Stimulated activated naive CD8-positive, alpha-beta T cell treated with anti-CD3 and anti-CD28 coated beads, Interleukin-15, amount 100 ng/mL, for 72 hours (primary cell): ENCODE measurements around the gene PTPRG.

Source experiments
- ATAC-seq: fragments of 150-1000 bp; cut with Tn5 transposase; 2 replicates; pipeline ENCODE4 v1.10.0; 2021; ENCODE audit warnings: mild to moderate bottlenecking, moderate library complexity
- DNase-seq, 2 donors: peaks; one replicate each; pipeline ENCODE4 v3.0.0; 2021 to 2022
- H3K27ac Mint-ChIP-seq, 2 donors: one replicate each; pipeline ENCODE4 v1.8.0; 2022; ENCODE audit warnings: mild to moderate bottlenecking in 2 of 2, mixed read lengths in 2 of 2, moderate library complexity in 2 of 2
- H3K27me3 Mint-ChIP-seq: one replicate; pipeline ENCODE4 v1.8.0; 2022; ENCODE audit warnings: mixed read lengths
- H3K4me1 Mint-ChIP-seq: one replicate; pipeline ENCODE4 v1.8.0; 2022; ENCODE audit warnings: mild to moderate bottlenecking, mixed read lengths
- H3K4me3 Mint-ChIP-seq, 2 donors: one replicate each; pipeline ENCODE4 v1.8.0; 2022; ENCODE audit warnings: mild to moderate bottlenecking in 2 of 2, mixed read lengths in 2 of 2, moderate library complexity in 1 of 2
- H3K9me3 Mint-ChIP-seq, 2 donors: one replicate each; pipeline ENCODE4 v1.8.0; 2022; ENCODE audit warnings: mixed read lengths in 2 of 2

Gene PTPRG

DNA sequence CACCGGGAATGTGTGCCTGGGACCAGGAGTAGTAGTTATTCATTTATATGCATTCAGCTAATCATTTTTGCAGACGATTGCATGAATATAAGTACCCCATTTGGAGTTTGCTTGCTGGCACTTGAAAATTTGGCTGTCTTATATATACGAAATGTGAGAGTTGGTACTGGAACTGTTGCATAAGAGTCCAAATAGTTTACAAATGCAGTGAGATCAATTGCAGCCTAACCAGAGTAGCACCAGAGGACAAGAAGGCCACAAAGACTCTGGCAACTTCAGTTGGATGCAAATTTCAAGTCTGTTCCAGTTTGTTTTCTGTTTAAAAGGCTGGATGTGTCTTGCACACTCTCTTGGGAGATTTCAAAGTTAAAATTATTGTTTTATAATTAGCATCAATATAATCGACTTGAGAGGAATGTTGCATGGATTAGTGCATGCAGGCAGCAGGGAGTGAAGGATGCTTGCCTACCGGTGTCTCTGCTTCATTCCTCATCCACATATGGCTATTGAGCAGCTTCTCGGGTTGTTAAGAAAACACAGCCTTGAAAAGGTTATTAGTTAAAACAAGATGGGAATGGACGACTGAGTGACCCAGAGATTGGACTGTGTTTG is 213.0 kb downstream of the PTPRG start:
- H3K4me1 Mint-ChIP-seq = no peaks in the 10 kb centered on the region
- no peak for ATAC-seq
- DNase-seq = no peak
- no peaks in the 10 kb centered on the region for H3K9me3 Mint-ChIP-seq
- no peak overlapping the region for H3K4me3 Mint-ChIP-seq
- H3K27ac Mint-ChIP-seq = no peak overlapping the region
- no peaks in the 10 kb centered on the region for H3K27me3 Mint-ChIP-seq

DNA sequence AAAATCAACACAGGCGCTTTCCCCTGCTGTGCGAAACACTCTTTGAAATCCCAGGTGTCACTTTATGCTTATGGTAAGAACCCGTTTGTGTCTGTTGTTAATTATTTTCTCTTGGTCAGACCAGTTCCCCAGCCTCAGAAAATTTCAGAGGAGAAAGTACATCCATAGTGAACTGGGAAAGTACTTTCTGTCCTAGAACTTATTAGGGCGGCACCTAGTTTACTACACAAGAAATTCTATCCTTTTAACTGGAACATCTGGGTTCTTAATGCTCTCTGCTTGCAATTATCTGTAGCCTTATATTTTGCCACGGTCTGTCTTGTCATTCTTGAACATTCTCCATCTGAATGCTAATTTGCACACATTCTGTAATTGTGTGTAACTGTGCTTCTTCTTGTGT is 215.0 kb downstream of the PTPRG start:
- no peak overlapping the region for H3K4me3 Mint-ChIP-seq
- ATAC-seq (no peak), DNase-seq (no peak)
- H3K4me1 Mint-ChIP-seq = no peaks in the 10 kb centered on the region
- no peaks in the 10 kb centered on the region for H3K27me3 Mint-ChIP-seq
- H3K27ac Mint-ChIP-seq = no peak overlapping the region
- H3K9me3 Mint-ChIP-seq = no peaks in the 10 kb centered on the region

DNA sequence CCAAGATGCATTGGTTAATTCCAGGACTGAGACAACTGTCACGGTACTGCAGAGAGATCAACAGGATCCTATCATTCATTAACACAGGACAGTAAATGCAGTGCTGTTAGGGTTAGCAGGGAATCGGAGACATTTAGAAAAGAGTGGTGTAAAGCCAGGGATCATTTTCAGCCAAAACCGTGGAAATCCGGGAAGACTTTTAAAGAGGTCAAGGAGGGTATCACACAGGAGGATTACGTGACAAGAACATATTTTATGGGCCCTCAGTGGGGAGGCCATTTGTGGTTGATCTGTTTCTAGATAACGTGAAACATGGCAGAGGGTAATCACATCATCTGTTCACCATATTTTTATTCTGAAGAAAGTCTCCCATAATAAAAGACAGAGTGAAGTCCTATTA is 216.1 kb downstream of the PTPRG start:
- DNase-seq (no peak), ATAC-seq (no peak)
- no peak overlapping the region for H3K4me3 Mint-ChIP-seq
- H3K27ac Mint-ChIP-seq = no peak overlapping the region
- no peaks in the 10 kb centered on the region for H3K4me1 Mint-ChIP-seq
- H3K27me3 Mint-ChIP-seq = no peaks in the 10 kb centered on the region
- no peaks in the 10 kb centered on the region for H3K9me3 Mint-ChIP-seq

DNA sequence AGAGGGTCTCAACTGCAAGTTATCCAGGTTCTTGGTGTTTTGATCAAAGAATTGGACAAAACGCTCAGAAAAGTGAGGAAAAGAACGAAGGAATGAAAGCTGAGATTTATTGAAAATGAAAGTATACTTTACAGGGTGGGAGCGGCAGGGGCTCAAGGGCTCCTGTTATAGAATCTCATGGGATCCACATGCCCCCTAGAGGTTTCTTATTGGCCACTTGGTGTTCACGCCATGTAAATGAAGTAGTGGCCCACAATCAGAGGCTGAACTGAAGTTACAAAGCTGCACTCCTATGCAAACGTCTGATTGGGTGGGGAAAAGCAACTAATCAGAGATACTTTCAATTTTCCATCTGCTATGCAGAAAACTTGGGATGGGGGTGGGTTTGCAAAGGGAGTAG is 216.7 kb downstream of the PTPRG start:
- Mint-ChIP-seq H3K4me1 (no peaks in the 10 kb centered on the region), H3K4me3 (no peak overlapping the region), H3K9me3 (peaks cover 0 to under 1% of the 10 kb centered on the region in 2 donors), H3K27ac (no peak overlapping the region), H3K27me3 (peaks cover under 1% of the 10 kb centered on the region)
- DNase-seq (no peak), ATAC-seq (no peak)

DNA sequence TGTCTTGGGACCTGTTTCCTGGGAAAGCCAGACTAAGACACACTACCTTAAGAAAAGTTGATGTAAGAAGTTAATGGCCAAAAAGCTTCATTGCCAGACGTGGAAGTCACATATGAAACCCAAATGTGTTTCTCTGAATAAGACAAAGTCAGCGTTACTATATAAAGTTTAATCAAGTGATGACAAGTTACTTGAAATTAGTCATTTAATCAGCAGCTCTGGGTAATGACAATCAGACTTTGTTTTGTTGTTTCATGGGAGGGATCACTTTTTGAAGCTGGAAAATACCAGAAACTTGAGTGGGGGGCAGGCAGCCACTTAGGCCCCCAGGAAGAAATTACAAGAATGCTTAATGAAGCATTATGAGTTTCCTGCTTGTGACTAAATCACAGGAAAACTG is 218.6 kb downstream of the PTPRG start:
- H3K4me1 Mint-ChIP-seq = no peaks in the 10 kb centered on the region
- no peak overlapping the region for H3K27ac Mint-ChIP-seq
- DNase-seq (no peak), ATAC-seq (no peak)
- H3K9me3 Mint-ChIP-seq = peaks cover 0 to 7% of the 10 kb centered on the region in 2 donors
- peaks cover 8% of the 10 kb centered on the region for H3K27me3 Mint-ChIP-seq
- no peak overlapping the region for H3K4me3 Mint-ChIP-seq

DNA sequence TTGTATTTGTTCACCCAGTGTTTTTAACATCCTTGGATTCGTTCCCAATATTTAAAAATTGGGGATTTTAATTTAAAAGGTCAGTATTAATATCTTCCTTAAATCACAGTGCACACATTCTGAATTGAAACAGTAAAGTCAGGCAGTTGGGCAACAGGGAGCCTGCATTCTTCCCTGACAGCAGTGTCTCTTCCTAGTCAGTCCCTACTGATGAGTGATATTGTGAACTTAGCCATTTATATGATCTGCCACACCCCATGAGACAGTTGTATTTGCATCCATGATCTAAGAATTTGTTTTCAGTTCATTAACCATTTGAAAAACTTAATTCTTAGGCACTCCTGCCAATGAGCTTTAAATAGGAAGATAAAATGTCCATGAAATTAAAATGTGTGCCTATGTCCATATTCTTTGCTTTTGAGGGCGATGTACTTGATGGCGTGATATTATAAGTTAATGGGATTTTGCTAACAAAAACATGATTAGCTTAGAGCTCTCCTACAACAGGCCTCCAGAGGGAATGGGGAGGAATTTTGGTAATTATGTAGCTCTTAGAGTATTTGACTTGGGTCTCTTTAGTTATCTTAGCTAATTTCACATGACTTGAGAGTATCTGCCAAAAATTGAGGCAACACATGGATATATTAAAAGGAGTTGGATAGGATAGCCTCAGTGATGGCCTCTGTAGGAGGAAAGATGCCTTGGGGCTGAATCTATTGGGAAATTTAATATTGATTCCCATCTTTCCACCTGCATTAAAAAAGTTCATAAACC is 219.3 kb downstream of the PTPRG start:
- H3K27ac Mint-ChIP-seq = no peak overlapping the region
- ATAC-seq (no peak), DNase-seq (no peak)
- no peak overlapping the region for H3K4me3 Mint-ChIP-seq
- H3K9me3 Mint-ChIP-seq = peaks cover 0 to 7% of the 10 kb centered on the region in 2 donors
- H3K27me3 Mint-ChIP-seq = peaks cover 8% of the 10 kb centered on the region
- no peaks in the 10 kb centered on the region for H3K4me1 Mint-ChIP-seq

DNA sequence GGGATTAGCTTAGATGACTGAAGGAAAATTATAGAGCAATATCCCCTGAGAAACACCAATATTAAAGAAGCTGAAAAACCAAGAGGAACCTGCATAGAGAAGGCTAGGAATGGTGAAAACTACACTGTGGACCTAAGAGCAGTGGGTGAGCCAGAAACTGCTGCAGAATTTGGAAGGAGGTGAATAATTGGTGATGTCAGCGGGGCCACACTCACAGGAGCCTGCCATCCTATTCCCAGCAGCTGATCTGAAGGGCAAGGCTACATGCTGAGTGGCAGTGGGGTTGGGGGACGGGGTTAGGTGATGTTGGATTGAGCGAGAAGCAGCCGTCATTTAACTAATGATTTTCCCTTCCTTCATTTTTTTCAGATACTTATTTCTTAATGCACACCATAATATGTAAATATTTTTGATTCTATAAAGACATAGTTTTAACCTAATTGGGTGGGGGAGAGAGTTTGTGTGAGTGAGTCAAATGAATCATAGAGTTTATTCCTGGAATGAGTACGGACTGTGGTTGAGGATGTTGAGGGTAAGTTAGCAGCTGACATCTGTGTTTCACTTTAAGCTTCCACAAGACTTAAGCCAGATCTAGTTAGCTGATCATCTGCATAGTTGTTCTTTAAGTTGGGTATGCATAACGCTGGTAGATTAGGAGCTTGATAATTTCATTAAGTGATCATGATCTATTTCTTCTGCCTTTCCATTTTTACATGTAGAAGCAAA is 222.8 kb downstream of the PTPRG start:
- ATAC-seq (no peak), DNase-seq (no peak)
- Mint-ChIP-seq H3K27ac (no peak overlapping the region), H3K4me3 (no peak overlapping the region), H3K4me1 (no peaks in the 10 kb centered on the region), H3K9me3 (peaks cover 0 to 7% of the 10 kb centered on the region in 2 donors), H3K27me3 (peaks cover 8% of the 10 kb centered on the region)

DNA sequence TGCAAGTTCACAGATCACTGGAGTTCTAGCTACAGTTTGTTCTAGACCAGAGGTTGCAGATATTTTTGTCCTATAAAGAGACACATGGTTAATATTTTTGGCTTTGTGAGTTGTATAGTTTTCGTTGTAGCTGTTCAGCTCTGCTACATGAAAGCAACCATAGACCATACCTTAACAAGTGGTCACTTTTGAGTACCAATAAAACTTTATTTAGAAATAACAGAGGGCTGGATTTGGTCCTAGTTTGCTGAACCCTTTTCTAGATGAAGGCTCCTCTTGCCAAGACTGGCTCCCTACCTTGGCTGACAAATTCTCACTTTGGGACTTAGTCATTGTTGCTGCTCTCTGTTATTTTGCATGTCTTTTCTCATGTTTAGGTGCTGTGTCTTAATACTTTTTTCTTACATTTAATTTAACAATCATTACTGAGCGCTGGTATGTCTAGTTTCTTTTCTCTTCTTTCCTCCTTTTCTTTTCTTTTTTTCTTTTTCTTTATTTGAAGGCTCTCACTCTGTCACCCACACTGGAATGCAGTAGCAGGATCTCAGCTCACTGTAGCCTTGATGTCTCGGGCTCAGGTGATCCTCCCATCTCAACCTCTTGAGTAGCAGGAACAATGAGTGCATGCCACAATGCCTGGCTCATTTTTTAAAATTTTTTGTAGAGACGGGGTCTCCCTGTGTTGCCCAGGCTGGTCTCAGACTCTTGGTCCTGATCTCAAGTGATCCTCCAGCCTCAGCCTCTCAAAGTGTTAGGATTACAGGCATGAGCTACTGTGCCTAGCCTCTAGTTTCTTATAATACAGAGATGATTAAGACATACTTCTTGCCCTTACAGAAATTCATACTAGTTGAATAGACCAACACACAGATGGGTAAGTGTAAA is 227.5 kb downstream of the PTPRG start:
- no peak overlapping the region for H3K4me3 Mint-ChIP-seq
- ATAC-seq = no peak
- H3K27me3 Mint-ChIP-seq = peaks cover 6% of the 10 kb centered on the region
- H3K27ac Mint-ChIP-seq = no peak overlapping the region
- no peak for DNase-seq
- H3K4me1 Mint-ChIP-seq = no peaks in the 10 kb centered on the region
- no peaks in the 10 kb centered on the region for H3K9me3 Mint-ChIP-seq

DNA sequence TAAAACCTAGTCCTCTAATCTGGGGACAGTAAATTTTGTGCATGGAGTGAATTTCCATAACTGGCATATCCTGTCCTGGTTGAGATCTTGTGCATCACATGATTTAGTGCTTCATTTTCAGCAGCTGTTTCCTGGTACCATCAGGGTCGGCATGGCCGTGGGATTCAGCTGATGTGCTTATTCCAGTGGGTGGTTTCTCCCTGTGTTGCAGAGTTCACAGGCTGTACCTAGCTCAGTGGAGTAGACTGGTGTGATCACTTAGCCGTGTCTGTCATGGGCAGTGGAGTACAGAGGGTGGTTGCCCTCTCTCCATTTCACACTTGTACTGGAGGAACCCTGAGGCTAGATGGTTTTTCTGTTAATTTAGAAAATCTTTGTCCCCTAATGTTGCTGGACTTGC is 228.5 kb downstream of the PTPRG start:
- no peaks in the 10 kb centered on the region for H3K9me3 Mint-ChIP-seq
- no peak overlapping the region for H3K27ac Mint-ChIP-seq
- peaks cover 6% of the 10 kb centered on the region for H3K27me3 Mint-ChIP-seq
- H3K4me3 Mint-ChIP-seq = no peak overlapping the region
- no peak for DNase-seq
- ATAC-seq = no peak
- no peaks in the 10 kb centered on the region for H3K4me1 Mint-ChIP-seq

DNA sequence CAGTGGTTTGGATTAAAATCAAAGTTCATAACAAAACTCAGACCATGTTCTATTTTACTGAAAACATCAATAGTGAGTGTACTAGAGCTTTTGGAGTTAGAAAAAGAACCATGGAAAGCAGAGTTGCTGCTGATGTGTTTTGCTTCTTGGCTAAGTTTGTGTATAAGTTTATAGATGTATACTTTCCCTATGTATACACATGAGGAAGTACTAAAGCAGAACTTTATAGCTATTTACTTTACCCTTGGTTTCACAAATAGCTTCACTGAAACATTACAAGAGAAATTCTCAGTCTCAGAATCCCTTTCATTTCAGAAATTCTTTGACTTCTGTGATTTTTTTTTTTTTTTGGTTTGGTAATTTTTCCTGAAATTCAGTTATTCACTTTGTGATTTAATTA is 229.0 kb downstream of the PTPRG start:
- ATAC-seq (no peak), DNase-seq (no peak)
- H3K27ac Mint-ChIP-seq = no peak overlapping the region
- H3K9me3 Mint-ChIP-seq = no peaks in the 10 kb centered on the region
- H3K27me3 Mint-ChIP-seq = peaks cover 6% of the 10 kb centered on the region
- no peaks in the 10 kb centered on the region for H3K4me1 Mint-ChIP-seq
- no peak overlapping the region for H3K4me3 Mint-ChIP-seq

DNA sequence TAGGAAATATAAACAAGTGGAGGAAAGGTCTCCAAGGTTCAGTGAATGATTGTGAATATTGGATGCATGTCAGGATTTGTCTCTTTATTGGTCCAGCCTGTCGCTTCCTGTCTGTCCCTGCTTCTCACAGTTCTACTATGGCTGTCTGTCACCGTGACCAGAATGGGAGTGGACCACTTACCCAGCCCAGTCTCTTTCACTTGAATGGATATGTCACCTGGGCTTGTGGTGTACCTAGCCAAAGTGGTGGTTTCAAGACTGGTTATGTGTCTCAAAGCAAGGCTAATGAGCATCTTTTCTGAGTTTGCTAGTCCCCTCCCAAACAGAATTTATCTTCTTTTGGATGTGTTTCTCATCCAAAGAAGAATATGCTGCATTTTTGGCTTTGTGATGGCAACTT is 231.7 kb downstream of the PTPRG start:
- no peaks in the 10 kb centered on the region for H3K9me3 Mint-ChIP-seq
- no peak for DNase-seq
- H3K27me3 Mint-ChIP-seq = peaks cover 6% of the 10 kb centered on the region
- H3K27ac Mint-ChIP-seq = no peak overlapping the region
- H3K4me3 Mint-ChIP-seq = no peak overlapping the region
- no peaks in the 10 kb centered on the region for H3K4me1 Mint-ChIP-seq
- ATAC-seq = no peak

DNA sequence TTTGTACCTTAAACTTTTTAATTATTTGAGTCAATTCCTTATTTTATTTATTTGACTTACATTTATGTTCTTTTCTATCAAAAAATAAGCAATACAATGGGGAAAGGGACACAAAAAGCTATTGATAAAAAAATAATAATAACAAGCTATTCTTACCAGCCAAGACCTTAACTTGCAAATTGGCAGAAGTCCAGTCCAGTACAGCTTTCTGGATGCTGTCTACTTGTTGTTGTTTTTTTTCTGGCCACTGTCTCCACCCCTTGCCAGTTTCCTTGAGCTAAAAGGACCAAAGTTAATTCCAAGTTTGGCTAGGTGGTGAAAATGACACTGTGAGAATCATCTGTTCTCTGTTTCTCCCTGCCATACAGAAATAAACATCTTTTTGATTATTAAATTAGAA is 232.2 kb downstream of the PTPRG start:
- Mint-ChIP-seq H3K4me3 (no peak overlapping the region), H3K4me1 (no peaks in the 10 kb centered on the region), H3K27ac (no peak overlapping the region), H3K27me3 (peaks cover 6% of the 10 kb centered on the region), H3K9me3 (no peaks in the 10 kb centered on the region)
- no peak for ATAC-seq
- no peak for DNase-seq

DNA sequence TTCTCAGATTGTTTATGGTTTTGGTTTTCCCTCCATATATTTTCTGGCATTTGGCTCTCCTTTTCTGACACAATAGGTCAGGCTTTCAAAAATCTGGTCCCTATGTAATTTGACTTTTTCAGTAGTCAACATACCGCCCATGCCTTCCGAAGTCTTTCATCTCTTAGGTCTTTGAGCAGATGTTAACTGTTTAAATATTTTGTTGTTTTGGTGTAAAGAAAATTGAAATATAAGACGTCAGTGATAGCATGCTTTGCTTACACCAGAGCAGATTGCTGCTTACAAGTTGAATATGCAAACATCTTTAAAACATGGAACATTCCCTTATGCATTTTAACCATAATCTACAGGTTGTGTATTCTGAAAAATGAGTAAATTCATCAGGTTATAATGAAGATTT is 233.0 kb downstream of the PTPRG start:
- Mint-ChIP-seq H3K27me3 (peaks cover 6% of the 10 kb centered on the region), H3K27ac (no peak overlapping the region), H3K4me1 (no peaks in the 10 kb centered on the region), H3K4me3 (no peak overlapping the region), H3K9me3 (no peaks in the 10 kb centered on the region)
- DNase-seq (no peak), ATAC-seq (no peak)

DNA sequence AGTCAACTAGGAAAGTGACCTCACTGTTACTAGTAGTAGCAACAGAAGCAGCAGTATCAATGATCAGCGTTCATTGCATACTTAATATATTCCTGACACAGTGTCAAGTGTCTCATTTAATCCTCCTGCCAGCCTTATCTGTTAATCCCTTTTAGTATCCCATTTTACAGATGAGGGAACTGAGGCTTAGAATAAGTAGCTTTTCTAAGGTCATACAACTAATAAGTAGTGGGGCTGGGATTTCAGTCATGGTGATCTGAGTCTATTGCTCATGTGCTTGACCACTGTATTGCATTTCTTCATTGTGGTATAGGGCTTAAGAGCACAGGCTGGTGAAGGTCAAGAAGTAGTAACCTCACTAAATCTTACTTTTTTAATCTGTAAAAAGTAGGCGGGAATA is 233.6 kb downstream of the PTPRG start:
- Mint-ChIP-seq H3K27ac (no peak overlapping the region), H3K27me3 (peaks cover 7% of the 10 kb centered on the region), H3K4me1 (no peaks in the 10 kb centered on the region), H3K9me3 (no peaks in the 10 kb centered on the region), H3K4me3 (no peak overlapping the region)
- no peak for DNase-seq
- ATAC-seq = no peak

DNA sequence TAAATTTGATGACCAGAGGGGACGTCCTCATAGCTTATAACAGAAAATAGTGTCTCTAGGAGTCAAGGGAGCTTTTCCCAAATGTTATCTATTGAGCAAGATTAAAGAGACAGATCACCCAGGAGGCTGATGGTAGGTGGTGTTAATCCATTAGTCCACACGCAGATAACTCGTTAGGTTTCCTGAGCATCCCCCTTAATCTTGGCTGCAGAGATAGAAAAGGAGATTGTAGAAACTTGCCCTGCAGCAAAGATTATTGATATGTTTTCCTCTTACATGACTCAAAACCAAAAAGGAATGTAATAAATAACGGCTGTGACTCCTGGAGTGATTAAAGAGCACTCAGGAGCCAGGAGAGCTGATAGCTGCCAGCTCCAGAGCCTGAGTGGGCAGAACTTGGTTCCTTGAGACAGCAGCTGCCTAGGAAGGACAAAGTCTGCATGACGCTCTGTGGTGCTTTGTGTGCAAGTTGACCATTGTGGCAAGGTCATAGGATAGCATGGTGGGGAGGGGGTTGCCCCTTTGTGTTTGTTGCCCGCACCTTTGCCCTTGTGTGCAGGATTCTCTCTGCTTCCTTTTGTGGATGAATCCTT is 234.8 kb downstream of the PTPRG start:
- DNase-seq (no peak), ATAC-seq (no peak)
- Mint-ChIP-seq H3K4me3 (no peak overlapping the region), H3K4me1 (no peaks in the 10 kb centered on the region), H3K9me3 (no peaks in the 10 kb centered on the region), H3K27me3 (peaks cover 12% of the 10 kb centered on the region), H3K27ac (no peak overlapping the region)
